ENCODE data around the gene ASCL1. TPM values are rescaled to one million over a fixed set of nuclear protein-coding genes. Genes with fewer than 3 reads are reported as not detected.

ASCL1 gene
- not detected in 2 replicates for total RNA-seq (2021)
- Bru-seq, nascent RNA, result not detected
- not detected for BruChase-seq, experiment 1, labeled RNA remaining after a 2-hour chase
- not detected for BruChase-seq, experiment 2, labeled RNA remaining after a 6-hour chase
- long read RNA-seq, result 0 reads

DNA sequence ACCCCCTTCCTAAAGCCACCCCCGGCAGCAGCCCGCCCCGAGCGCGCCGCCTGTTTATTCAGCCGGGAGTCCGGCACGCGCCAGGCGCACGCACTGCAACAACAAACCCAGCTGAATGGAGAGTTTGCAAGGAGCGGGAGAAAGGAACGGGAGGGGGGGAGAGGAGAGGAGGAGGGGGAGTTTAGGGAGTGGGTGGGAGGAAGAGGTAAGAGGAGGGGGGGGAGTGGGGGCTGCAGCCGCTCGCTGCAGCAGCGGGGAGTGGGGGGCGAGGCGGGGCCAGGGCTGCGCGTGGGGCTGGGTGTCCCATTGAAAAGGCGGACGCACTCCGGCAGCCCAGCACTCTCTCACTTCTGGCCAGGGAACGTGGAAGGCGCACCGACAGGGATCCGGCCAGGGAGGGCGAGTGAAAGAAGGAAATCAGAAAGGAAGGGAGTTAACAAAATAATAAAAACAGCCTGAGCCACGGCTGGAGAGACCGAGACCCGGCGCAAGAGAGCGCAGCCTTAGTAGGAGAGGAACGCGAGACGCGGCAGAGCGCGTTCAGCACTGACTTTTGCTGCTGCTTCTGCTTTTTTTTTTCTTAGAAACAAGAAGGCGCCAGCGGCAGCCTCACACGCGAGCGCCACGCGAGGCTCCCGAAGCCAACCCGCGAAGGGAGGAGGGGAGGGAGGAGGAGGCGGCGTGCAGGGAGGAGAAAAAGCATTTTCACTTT, at the start of gene ASCL1:
Gene ASCL1 (plus strand): TSS at position 336 of the 712 bp plus-strand sequence. CDS start 571 bp downstream, outside the sequence.
- DNase-seq, result no peak
- no peak within 1 kb of the TSS for H3K4me2 ChIP-seq
- intact Hi-C loops (cut with micrococcal nuclease; ENCODE audit: unreplicated experiment), result no loop called here
- H3K79me2 ChIP-seq (ENCODE audit: low read depth), result no peaks in the 10 kb centered on the region
- no peaks in the 10 kb centered on the region for H3F3A ChIP-seq (ENCODE audit: insufficient read depth, low read depth)
- POLR2A ChIA-PET (ENCODE audit: unreplicated experiment), result no interaction called here
- H3K9me2 ChIP-seq (ENCODE audit: insufficient read depth), result no peaks in the 10 kb centered on the region
- H2AFZ ChIP-seq, result no peak within 1 kb of the TSS
- H3K4me3 ChIP-seq, result no peak within 1 kb of the TSS
- no peaks in the 10 kb centered on the region for H4K20me1 ChIP-seq (ENCODE audit: insufficient read depth)
- H3K27ac ChIP-seq, result no peak within 1 kb of the TSS
- CTCF ChIA-PET, result no interaction called here
- H3K9me3 ChIP-seq (ENCODE audit: insufficient read depth, low read depth), result no peaks in the 10 kb centered on the region
- peaks cover 34% of the 10 kb centered on the region; the same call in 1 of the 2 replicates for H3K27me3 ChIP-seq (ENCODE audit: insufficient read depth, low read depth)
- H3K4me1 ChIP-seq (replicated peaks; ENCODE audit: insufficient read depth), result no peaks in the 10 kb centered on the region
- TF ChIP-seq, protein P1, sequence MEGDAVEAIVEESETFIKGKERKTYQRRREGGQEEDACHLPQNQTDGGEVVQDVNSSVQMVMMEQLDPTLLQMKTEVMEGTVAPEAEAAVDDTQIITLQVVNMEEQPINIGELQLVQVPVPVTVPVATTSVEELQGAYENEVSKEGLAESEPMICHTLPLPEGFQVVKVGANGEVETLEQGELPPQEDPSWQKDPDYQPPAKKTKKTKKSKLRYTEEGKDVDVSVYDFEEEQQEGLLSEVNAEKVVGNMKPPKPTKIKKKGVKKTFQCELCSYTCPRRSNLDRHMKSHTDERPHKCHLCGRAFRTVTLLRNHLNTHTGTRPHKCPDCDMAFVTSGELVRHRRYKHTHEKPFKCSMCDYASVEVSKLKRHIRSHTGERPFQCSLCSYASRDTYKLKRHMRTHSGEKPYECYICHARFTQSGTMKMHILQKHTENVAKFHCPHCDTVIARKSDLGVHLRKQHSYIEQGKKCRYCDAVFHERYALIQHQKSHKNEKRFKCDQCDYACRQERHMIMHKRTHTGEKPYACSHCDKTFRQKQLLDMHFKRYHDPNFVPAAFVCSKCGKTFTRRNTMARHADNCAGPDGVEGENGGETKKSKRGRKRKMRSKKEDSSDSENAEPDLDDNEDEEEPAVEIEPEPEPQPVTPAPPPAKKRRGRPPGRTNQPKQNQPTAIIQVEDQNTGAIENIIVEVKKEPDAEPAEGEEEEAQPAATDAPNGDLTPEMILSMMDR (conservative IDR thresholded peaks at IDR 0.05), result no peak
- TF ChIP-seq EZH2 (IDR thresholded peaks at IDR 0.05; ENCODE audit: low read depth), result no peak
- BruUV-seq (replicated peaks), result no TSS peak
- H3K36me3 ChIP-seq (ENCODE audit: low read depth), result no peaks in the 10 kb centered on the region

DNA sequence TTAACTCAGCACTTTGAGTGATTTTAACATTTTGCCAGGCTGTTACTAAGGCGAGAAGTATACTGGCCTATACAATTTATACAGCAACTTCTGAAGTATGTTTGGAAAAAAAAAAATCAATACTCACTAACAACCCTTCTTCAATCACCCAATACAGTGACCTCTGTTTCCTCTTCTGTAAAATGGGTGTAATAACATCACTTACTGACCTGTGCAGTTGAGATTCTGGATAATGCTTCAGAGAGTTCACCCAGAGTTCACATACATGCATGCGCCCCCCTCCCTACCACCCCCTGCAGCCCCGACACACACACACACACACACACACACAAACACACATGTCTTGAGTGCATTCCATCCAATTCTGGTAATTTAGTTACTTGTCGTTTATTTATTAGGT, 49.6 kb upstream of the ASCL1 start:
- POLR2A ChIA-PET (ENCODE audit: unreplicated experiment), result no interaction called here

DNA sequence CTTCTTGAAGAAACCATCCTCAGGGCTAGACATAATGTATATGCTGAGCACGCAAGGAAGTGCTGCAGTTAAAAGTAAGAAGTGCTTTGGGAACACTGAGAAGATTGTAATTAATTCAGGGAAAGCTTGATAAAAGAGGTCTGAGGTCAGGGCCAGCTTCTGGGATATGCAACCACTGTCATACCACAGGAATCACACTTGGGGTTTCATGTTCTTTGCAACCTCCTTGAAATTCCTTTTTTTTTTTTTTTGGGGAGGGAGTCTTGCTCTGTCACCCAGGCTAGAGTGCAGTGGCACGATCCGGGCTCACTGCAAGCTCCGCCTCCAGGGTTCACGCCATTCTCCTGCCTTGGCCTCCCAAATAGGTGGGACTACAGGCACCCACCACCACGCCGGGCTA, 47.3 kb upstream of the ASCL1 start:
- Histone ChIP-seq H3K4me2 (no peak overlapping the region), H3K4me1 (replicated peaks; ENCODE audit: insufficient read depth) (no peaks in the 10 kb centered on the region), H3K4me3 (no peak overlapping the region), H3K9me3 (ENCODE audit: insufficient read depth, low read depth) (no peaks in the 10 kb centered on the region), H4K20me1 (ENCODE audit: insufficient read depth) (no peaks in the 10 kb centered on the region), H3K36me3 (ENCODE audit: low read depth) (no peaks in the 10 kb centered on the region), H3F3A (ENCODE audit: insufficient read depth, low read depth) (no peaks in the 10 kb centered on the region), H3K27me3 (ENCODE audit: insufficient read depth, low read depth) (peaks cover 4% of the 10 kb centered on the region; the same call in 1 of the 2 replicates), H3K27ac (no peak overlapping the region), H3K9me2 (ENCODE audit: insufficient read depth) (no peaks in the 10 kb centered on the region), H3K79me2 (ENCODE audit: low read depth) (no peaks in the 10 kb centered on the region), H2AFZ (no peak overlapping the region)
- ChIA-PET POLR2A (ENCODE audit: unreplicated experiment) (no interaction called here), CTCF (no interaction called here)
- no TSS peak for BruUV-seq (replicated peaks)
- intact Hi-C loops (cut with micrococcal nuclease; ENCODE audit: unreplicated experiment), result no loop called here
- DNase-seq, result no peak
- TF ChIP-seq, protein P1 (conservative IDR thresholded peaks at IDR 0.05), result no peak
- TF ChIP-seq EZH2 (IDR thresholded peaks at IDR 0.05; ENCODE audit: low read depth), result no peak

More for the DNA sequence above, 49.6 kb upstream of the ASCL1 start:
- Histone ChIP-seq H4K20me1 (ENCODE audit: insufficient read depth) (no peaks in the 10 kb centered on the region), H3K4me1 (replicated peaks; ENCODE audit: insufficient read depth) (no peaks in the 10 kb centered on the region), H3K27me3 (ENCODE audit: insufficient read depth, low read depth) (peaks cover 4% of the 10 kb centered on the region; the same call in 1 of the 2 replicates), H3K4me2 (no peak overlapping the region), H3K9me3 (ENCODE audit: insufficient read depth, low read depth) (no peaks in the 10 kb centered on the region), H3K9me2 (ENCODE audit: insufficient read depth) (no peaks in the 10 kb centered on the region), H3K4me3 (no peak overlapping the region), H2AFZ (no peak overlapping the region), H3K27ac (no peak overlapping the region), H3F3A (ENCODE audit: insufficient read depth, low read depth) (no peaks in the 10 kb centered on the region), H3K36me3 (ENCODE audit: low read depth) (no peaks in the 10 kb centered on the region), H3K79me2 (ENCODE audit: low read depth) (no peaks in the 10 kb centered on the region)
- DNase-seq, result no peak
- BruUV-seq (replicated peaks), result no TSS peak
- CTCF ChIA-PET, result no interaction called here
- no peak for TF ChIP-seq EZH2 (IDR thresholded peaks at IDR 0.05; ENCODE audit: low read depth)
- TF ChIP-seq, protein P1 (conservative IDR thresholded peaks at IDR 0.05), result no peak
- intact Hi-C loops (cut with micrococcal nuclease; ENCODE audit: unreplicated experiment), result no loop called here

All from PC-9 (cell line).